Measurements from ENCODE around the gene SCO2. TPM values are rescaled to one million over a fixed set of nuclear protein-coding genes. Genes with fewer than 3 reads are reported as not detected.

SCO2 gene
- total and polyA plus RNA-seq, 2 of the 13 experiments (the other 11 are each of a cell fraction or from before 2014, with no cell fraction given) = 0.32 to 3.7 TPM

GRCh38 chr22:50507991-50508884 lies 17.2 kb downstream of the SCO2 start, which contains the start of gene NCAPH2 (continued):
- TF ChIP-seq ERF (CRISPR knock-in tag; IDR thresholded peaks at IDR 0.05) (peak; percentile 49; the same call in 1 of the 2 replicates), THAP11 (CRISPR knock-in tag; IDR thresholded peaks at IDR 0.05) (peak; percentile 90), FOXC1 (CRISPR knock-in tag; IDR thresholded peaks at IDR 0.05; ENCODE audit: borderline replicate concordance) (peak; percentile 80; the same call in 1 of the 2 replicates), TSC22D2 (CRISPR knock-in tag; IDR thresholded peaks at IDR 0.05; ENCODE audit: borderline replicate concordance) (peak; percentile 43; the same call in 1 of the 2 replicates), ZSCAN25 (CRISPR knock-in tag; IDR thresholded peaks at IDR 0.05) (no peak), SRF (IDR thresholded peaks at IDR 0.05; ENCODE audit: low read depth, low read length) (peak; percentile 72; the same call in 1 of the 2 replicates), GATAD2A (CRISPR knock-in tag; IDR thresholded peaks at IDR 0.05) (peak; percentile 23; the same call in 1 of the 2 replicates), FOXA3 (CRISPR knock-in tag; IDR thresholded peaks at IDR 0.05) (peak; percentile 55), MIER3 (CRISPR knock-in tag; IDR thresholded peaks at IDR 0.05; ENCODE audit: borderline replicate concordance) (0 out of 2 replicates have a peak, but pooled peaks have one; percentile 24), ELF1 (CRISPR knock-in tag; IDR thresholded peaks at IDR 0.05) (peak; percentile 81), NFYB (CRISPR knock-in tag; IDR thresholded peaks at IDR 0.05) (peak; percentile 70), ZNF333 (CRISPR knock-in tag; IDR thresholded peaks at IDR 0.05; ENCODE audit: borderline replicate concordance) (no peak), ZMYM4 (CRISPR knock-in tag; IDR thresholded peaks at IDR 0.05) (peak; percentile 65), SP4 (CRISPR knock-in tag; IDR thresholded peaks at IDR 0.05) (peak; percentile 61; the same call in 1 of the 2 replicates), ZNF136 (CRISPR knock-in tag; IDR thresholded peaks at IDR 0.05; ENCODE audit: low read depth) (no peak), PAX8 (CRISPR knock-in tag; IDR thresholded peaks at IDR 0.05; ENCODE audit: borderline replicate concordance) (no peak), MXD1 (CRISPR knock-in tag; IDR thresholded peaks at IDR 0.05) (0 out of 2 replicates have a peak, but pooled peaks have one; percentile 28), FLYWCH1 (CRISPR knock-in tag; IDR thresholded peaks at IDR 0.05) (no peak), CREB1 (IDR thresholded peaks at IDR 0.05) (peak; percentile 97), CREB1 (CRISPR knock-in tag; IDR thresholded peaks at IDR 0.05) (peak; percentile 97), HDAC6 (IDR thresholded peaks at IDR 0.05; ENCODE audit: low read depth, low read length) (no peak), ZNF562 (CRISPR knock-in tag; IDR thresholded peaks at IDR 0.05; ENCODE audit: borderline replicate concordance) (no peak), NR2C2 (CRISPR knock-in tag; IDR thresholded peaks at IDR 0.05; ENCODE audit: borderline replicate concordance) (peak; percentile 40; the same call in 1 of the 2 replicates), SNRNP70 (IDR thresholded peaks at IDR 0.05; ENCODE audit: low read depth, low read length) (no peak), THYN1 (CRISPR knock-in tag; IDR thresholded peaks at IDR 0.05; ENCODE audit: borderline replicate concordance, low read depth) (no peak)
- TF ChIP-seq, protein P1, sequence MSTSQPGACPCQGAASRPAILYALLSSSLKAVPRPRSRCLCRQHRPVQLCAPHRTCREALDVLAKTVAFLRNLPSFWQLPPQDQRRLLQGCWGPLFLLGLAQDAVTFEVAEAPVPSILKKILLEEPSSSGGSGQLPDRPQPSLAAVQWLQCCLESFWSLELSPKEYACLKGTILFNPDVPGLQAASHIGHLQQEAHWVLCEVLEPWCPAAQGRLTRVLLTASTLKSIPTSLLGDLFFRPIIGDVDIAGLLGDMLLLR (CRISPR knock-in tag; IDR thresholded peaks at IDR 0.05) = peak; percentile 54; the same call in 1 of the 2 replicates
- TF ChIP-seq, protein P2, sequence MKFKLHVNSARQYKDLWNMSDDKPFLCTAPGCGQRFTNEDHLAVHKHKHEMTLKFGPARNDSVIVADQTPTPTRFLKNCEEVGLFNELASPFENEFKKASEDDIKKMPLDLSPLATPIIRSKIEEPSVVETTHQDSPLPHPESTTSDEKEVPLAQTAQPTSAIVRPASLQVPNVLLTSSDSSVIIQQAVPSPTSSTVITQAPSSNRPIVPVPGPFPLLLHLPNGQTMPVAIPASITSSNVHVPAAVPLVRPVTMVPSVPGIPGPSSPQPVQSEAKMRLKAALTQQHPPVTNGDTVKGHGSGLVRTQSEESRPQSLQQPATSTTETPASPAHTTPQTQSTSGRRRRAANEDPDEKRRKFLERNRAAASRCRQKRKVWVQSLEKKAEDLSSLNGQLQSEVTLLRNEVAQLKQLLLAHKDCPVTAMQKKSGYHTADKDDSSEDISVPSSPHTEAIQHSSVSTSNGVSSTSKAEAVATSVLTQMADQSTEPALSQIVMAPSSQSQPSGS (CRISPR knock-in tag; IDR thresholded peaks at IDR 0.05) = peak; percentile 95
- TF ChIP-seq, protein P3, sequence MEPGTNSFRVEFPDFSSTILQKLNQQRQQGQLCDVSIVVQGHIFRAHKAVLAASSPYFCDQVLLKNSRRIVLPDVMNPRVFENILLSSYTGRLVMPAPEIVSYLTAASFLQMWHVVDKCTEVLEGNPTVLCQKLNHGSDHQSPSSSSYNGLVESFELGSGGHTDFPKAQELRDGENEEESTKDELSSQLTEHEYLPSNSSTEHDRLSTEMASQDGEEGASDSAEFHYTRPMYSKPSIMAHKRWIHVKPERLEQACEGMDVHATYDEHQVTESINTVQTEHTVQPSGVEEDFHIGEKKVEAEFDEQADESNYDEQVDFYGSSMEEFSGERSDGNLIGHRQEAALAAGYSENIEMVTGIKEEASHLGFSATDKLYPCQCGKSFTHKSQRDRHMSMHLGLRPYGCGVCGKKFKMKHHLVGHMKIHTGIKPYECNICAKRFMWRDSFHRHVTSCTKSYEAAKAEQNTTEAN (CRISPR knock-in tag; conservative IDR thresholded peaks at IDR 0.05) = no peak

All from HepG2 (cell line).